Thyroid gland (tissue), 4 donors: Measurements from ENCODE around the gene MYOCOS. TPM values are rescaled to one million over a fixed set of nuclear protein-coding genes. Genes with fewer than 3 reads are reported as not detected.

Source experiments
- total RNA-seq, 4 donors: library from RNA; depleted of rRNA; stranded (reverse); fragments of >200 nt; gene quantifications; one replicate each; pipeline ENCODE4 v1.2.3, GENCODE V29; 2016

MYOCOS gene
- total RNA-seq, 4 donors from 2014 or later: 1.2 TPM; not detected in 3

Other genes with a start within 250 kb of the MYOCOS start
- 100 to 1,000 TPM in 1 of 4 donors, 10 to 100 TPM in 3; 70.0 to 278 (median 81.4) TPM for gene PRRC2C, start 136.7 kb upstream of the MYOCOS start, total RNA-seq
- gene MYOC, start 30.4 kb downstream of the MYOCOS start, total RNA-seq: 10 to 100 TPM; 12.9 to 43.4 (median 19.6) TPM
- 10 to 100 TPM; 16.3 to 23.2 (median 17.8) TPM for gene VAMP4, start 119.8 kb downstream of the MYOCOS start, total RNA-seq
- gene METTL13, start 159.4 kb downstream of the MYOCOS start, total RNA-seq: 10 to 100 TPM; 19.9 to 23.8 (median 22.7) TPM
- gene DNM3, start 219.3 kb downstream of the MYOCOS start, total RNA-seq: 10 to 100 TPM in 2 of 4 donors, 1 to 10 TPM in 2; 9.0 to 13.6 (median 10.8) TPM